HFF-Myc (cell line): Measurements from ENCODE around the gene SDK2.
A peak's percentile ranks its signal among the peaks of the same experiment; 100 is the strongest.
"Not testable (repeated sequence)": the region's sequence is repeated elsewhere in the genome, so short reads cannot be mapped to it uniquely, and the experiment has no call there.

ENCODE experiments used
- DNase-seq: peaks from one replicate; pipeline ENCODE4 v3.0.0-alpha.2; 2011; ENCODE audit warnings: low read depth; ENCODE audit errors: extremely low read depth
- H3K4me3 ChIP-seq: replicated peaks from 2 replicates; pipeline ENCODE4 v1.5.1; 2011; ENCODE audit warnings: low read depth, mild to moderate bottlenecking, control low read depth, low read length
- CTCF ChIP-seq: IDR thresholded peaks from 2 replicates; pipeline ENCODE4 v1.5.1; 2012; ENCODE audit warnings: mild to moderate bottlenecking, low read depth, low read length, control low read depth; ENCODE audit errors: missing control alignments

The SDK2 gene

GRCh38 chr17:73309727-73310596 is 334.3 kb downstream of the SDK2 start:
- no peak for TF ChIP-seq CTCF
- H3K4me3 ChIP-seq, result peak overlapping the region; percentile 92
- no peak for DNase-seq

GRCh38 chr17:73308959-73309358 is 335.3 kb downstream of the SDK2 start:
- H3K4me3 ChIP-seq, result peak overlapping the region; percentile 92
- not testable (repeated sequence) for DNase-seq

GRCh38 chr17:73308017-73308823 is 336.0 kb downstream of the SDK2 start:
- no peak for DNase-seq

GRCh38 chr17:73307130-73307529 is 337.1 kb downstream of the SDK2 start:
- no peak overlapping the region for H3K4me3 ChIP-seq
- DNase-seq, result no peak
- no peak for TF ChIP-seq CTCF

More at GRCh38 chr17:73308017-73308823, 336.0 kb downstream of the SDK2 start:
- H3K4me3 ChIP-seq, result peak overlapping the region; percentile 92
- no peak for TF ChIP-seq CTCF

GRCh38 chr17:73305845-73306836 is 338.1 kb downstream of the SDK2 start:
- DNase-seq, result no peak
- no peak for TF ChIP-seq CTCF
- peak overlapping the region; percentile 41 for H3K4me3 ChIP-seq

- TF ChIP-seq CTCF, result peak; percentile 47
- H3K4me3 ChIP-seq, result peak overlapping the region; percentile 41
- DNase-seq, result no peak
Observed at GRCh38 chr17:73304971-73305812, 339.1 kb downstream of the SDK2 start.
